T47D (cell line): ENCODE data around the gene PARP3.
A peak's percentile ranks its signal among the peaks of the same experiment; 100 is the strongest.

Source experiments
- DNase-seq, 2 experiments: peaks; one replicate each; pipeline versions ENCODE4 v3.0.0 to v3.0.0-alpha.2; 2011 to 2012; ENCODE audit warnings: low read depth in 1 of 2, low spot score in 1 of 2
- JUND ChIP-seq: IDR thresholded peaks from 2 replicates; pipeline ENCODE4 v1.6.1; 2012; ENCODE audit warnings: low read depth
- in situ Hi-C: cut with HindIII; loops from 2 replicates; pipeline ENCODE4 v1.10.0; 2016; ENCODE audit warnings: low sequenced_read_pairs, low pct_unique_long_range_greater_than_20kb

PARP3 gene

DNA sequence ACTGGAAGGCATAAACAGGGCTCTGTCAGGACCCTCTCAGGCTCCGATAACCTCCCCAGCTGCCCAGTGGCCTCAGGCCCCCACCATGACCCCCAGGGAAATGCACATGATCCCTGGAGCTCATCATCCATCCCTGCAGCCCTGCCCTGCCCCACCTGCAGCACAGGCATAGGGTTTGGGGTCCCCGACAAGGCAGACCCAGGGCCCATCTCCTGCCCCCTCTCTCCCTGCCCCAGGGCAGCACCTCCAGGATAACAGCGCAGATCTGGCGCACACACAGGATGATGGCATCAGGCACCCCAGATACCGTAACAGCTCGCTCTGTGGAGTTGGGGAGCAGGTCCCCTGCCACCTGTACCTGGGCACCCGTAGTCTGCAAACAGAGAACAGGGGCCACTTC lies 17.5 kb downstream of the PARP3 start:
- DNase-seq, result no peak
- in situ Hi-C loops, result no loop called here
- TF ChIP-seq JUND, result no peak

DNA sequence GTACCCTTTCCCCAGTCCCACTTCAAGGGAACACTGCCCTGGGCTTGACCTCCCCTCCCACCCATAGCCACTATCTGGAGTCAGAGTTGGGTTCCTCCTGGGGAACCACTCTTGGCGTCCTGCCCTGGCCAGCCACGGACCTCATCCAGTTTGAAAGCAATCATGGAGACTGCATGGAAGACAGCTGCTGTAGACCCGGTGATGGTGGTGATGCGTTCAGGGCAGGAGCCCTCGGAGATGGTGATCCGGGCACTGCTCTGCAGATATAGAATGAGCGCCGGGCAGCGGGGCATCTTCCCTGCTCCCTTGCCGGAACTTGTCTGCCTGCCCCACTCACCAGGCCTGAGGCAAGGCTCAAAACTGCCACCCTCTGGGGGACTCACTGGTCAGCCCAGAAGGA lies 18.2 kb downstream of the PARP3 start:
- no peak for DNase-seq
- in situ Hi-C loops, result no loop called here
- no peak for TF ChIP-seq JUND

DNA sequence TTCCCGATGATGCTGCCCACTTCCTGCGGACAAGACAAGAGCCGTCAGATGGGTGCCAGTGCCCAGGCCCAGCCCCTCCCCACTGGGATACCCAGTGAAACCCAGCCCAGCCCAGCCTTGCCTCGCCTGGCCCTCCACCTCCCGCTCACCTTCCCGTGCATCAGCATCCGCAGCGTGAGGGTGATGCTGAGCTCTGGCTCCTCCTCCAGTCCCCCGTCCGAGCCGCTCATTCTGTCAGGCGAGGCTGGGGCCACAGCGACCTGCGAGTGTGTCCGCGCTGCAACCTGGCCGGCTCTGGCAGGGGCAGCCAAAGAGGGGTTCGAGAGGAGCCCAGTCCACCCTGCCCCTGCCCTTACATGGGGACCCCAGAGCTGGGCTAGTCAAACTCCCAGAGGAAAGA lies 18.8 kb downstream of the PARP3 start:
- in situ Hi-C loops, result no loop called here
- TF ChIP-seq JUND, result no peak
- DNase-seq, result no peak

DNA sequence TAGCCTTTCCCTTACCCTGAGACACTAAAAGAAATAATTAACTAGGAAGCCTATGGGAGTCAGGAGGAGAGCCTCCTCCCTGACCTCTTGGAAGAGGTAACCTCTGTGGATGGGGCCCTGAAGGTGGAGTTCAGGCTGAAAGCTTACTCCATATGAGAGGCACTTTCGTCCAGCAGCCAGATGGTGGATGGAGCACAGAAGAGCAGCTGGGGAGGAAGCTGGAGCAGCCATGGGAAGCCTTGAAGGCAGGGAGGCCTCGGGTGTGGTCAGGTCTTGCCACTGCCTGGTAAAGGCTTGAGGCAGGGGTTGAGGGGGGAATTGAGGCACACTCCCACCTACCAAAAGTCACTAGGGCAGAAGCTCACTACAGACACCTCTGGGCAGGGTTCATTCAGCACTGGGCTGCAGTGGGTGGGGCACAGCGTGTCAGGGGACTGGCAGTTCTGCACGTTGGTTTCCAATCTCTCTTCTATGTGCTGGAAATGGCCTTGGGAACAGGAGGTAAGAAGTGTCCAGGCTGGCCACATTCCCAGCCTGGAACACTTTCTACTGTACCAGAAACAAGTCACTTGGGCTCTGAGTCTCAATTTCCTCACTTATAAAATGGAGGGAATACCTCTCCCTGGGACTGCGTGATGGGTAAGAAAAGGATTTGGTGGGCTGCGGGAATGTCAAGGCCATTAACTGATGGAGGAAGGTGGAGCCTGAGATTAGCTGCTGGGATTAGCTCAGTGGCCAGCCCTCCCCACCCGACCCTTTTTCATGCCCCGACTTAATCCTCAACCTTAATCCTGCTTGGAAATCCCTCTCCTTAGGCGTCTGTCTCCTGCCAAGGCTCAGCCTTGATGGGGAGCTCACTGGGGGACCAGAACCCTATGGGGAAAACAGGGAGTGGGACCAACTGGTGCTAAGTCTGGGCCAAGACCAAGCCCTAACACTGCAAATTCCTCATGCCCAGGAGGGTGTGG lies 19.7 kb downstream of the PARP3 start:
- no peak for TF ChIP-seq JUND
- in situ Hi-C loops, result no loop called here
- DNase-seq, result no peak

DNA sequence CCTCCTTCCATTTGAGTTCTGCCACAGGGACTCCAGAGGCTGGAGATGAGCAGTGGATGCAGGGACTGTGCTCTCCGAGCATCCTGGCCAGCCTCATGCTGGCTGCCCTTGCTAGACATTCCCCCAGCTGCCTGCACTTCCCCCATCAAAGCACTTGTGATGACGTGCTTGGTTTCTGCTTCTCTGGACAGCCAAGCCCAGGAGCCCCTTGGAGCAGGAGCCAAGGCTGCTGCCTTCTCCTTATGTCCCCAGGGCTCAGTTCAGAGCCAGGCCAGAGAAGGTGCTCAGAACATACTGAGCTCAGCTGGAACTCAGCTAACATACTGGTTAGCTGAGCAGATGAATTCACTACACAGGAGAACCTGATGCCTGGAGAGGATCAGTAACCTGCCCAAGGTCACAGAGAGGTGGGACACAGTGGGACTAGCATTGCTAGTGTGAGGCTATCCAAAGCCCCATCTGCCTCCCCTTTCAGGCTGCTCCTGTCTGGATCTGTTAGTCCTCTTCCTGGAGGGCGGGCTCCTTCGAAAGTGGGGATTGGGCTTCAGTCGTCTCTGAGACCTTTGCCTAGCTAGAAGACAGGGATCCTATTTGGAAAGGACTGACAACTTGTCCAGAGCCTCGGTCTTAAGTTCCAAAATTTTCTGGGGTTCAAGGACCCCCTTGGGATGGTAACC lies 20.8 kb downstream of the PARP3 start:
- in situ Hi-C loops, result no loop called here
- no peak for DNase-seq
- TF ChIP-seq JUND, result no peak

DNA sequence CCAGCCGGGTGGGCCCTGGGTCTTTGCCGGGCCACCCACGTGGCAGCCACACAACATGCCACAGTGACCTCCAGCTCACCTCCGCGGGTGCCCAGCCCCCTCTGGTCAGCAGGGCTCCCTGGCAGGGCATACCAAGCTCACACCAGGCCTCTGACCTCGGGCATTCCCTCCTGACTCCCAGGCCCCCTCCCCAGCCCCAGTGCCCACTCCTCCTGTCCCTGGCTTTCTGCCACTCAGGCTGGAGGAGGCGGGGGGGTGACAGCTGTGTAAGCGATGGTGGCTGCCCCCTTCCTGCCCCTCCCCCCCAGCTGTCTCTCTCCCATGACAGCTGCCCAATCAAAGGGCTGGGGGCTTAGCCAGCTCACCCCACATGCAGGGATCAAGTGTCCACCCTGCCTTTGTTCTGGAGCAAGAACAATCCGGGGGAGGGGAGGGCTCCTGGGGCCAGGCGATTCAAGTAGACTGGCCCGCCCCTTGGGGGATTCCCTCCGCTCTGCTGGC lies 21.8 kb downstream of the PARP3 start:
- DNase-seq, result no peak
- in situ Hi-C loops, result no loop called here
- no peak for TF ChIP-seq JUND

DNA sequence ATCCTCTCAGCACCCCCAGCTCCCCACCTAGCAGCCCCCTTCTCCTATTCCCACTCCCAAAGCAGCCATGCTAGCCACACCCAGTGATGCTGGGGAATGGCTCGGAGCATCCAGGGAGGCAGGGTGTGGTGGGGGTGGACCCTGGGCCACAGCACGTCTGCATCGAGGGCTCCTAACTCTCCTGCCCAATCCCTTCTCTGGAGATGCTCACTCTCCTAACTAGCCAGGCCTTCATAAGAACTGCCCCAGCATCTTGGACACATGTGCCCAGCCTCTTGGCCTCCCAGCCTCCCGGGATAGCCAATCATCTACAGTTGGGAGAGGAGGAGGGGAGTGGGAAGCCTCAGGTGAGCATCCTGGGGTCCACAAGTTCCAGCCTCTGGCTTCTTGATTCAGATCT lies 22.4 kb downstream of the PARP3 start:
- no peak for TF ChIP-seq JUND
- in situ Hi-C loops, result no loop called here
- no peak for DNase-seq

DNA sequence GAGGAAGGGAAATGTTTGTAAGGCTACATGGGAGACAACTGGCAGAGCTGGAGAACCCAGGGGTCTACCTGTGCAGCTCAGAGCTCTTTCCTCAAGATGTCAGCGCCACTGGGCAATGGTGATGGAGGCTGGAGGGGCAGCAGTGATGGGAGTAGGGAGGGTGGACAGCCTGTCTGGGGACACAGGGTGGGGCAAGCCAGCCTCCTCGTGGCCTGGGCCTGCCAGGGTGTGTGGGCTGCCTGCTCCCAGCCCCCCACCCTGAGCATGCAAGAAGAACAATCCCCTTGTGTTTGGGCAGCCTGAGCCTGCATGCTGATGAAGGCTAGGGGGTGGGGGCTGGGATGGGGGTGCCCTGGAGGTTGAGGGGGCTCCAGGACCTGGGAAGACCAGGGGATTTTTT lies 23.9 kb downstream of the PARP3 start:
- DNase-seq, result no peak
- in situ Hi-C loops, result no loop called here
- TF ChIP-seq JUND, result no peak

DNA sequence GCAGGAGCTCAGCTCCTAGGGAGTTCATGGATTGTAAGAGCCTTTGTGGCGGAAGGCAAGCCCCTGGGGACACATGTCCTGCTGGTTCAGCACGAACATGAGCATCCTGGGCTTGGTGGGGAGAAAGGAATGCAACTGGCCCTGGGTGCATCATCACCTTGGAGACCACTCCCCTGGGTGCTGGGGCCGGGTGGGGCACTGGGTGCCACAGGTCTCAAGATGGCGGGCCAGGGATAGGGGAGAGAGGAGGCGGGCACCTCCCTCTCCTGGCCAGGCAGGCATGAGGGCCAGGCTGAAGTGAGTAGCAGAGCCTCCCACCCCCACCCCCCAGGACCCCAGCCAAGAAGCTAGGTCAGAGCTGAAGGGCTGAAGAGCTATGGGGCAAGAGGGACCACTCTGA lies 24.3 kb downstream of the PARP3 start:
- in situ Hi-C loops, result no loop called here
- TF ChIP-seq JUND, result no peak
- DNase-seq, result no peak

DNA sequence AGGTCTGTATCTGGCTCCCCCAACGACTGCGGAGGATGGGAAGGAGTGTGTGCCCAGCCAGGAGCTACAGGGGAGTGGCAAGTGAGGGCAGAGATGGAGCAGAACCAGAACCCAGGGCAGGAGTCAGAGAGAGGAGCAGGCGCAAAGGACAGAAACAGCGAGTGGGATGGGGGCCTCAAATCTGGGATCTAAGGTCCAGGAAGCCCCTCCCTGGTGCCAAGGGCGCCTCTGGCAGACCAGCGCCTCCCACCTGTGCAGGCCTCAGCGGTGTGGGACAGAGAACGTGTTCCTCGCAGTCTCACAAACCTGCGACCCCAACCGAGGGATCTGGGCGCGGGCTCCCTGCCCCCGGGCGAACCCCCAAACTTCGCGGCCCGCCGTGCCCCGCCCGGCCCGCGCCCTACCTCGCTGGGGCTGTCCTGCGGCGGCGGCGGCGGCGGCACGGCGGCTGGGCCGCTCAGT lies 24.8 kb downstream of the PARP3 start:
- in situ Hi-C loops, result no loop called here
- TF ChIP-seq JUND, result no peak
- no peak for DNase-seq

DNA sequence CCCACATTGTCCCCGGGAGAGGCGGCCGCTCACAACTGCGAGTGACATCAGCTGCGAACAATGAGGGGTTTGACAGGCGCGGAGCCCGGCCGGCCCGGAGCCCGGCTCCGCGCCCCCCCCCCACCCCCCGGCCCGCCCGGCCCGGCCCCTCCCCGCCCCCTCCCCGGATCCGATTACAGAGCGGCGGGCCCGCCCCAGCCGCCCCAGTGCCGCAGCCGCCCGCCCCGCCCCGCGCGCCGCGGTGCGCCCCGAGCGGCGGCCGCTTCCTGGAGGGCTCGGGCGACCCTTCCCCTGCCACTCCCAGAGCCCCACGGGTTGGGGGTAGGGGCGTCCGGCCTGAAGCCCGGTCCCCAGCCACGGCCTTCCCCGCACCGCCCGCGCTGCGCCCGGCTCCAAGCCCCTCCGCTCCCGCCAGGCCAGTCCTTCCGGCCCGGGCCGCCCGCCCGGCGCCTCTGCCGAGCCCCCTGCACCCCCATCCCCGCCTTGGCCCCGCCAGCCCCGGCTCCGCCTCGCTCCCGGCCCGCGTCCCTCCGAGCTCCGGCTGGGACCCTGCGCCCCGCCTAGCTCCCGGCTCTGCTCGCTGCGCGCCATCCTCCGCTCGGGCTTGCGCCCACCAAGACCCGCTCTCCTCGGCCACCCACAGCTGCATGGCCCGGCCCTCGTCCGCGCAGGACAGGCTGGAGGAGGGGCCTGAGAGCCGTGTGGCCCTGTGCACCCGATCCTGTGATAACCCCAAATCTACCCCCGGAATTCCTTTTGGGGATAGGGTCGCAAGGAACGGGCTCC lies 25.4 kb downstream of the PARP3 start, which contains the start of gene PCBP4:
Gene PCBP4 (minus strand): TSS at position 71 of the 786 bp plus-strand sequence. CDS start 6,214 bp downstream, outside the sequence.
- peak; percentile 47 to 76 for DNase-seq
- TF ChIP-seq JUND, result no peak
- in situ Hi-C loops, result no loop called here

DNA sequence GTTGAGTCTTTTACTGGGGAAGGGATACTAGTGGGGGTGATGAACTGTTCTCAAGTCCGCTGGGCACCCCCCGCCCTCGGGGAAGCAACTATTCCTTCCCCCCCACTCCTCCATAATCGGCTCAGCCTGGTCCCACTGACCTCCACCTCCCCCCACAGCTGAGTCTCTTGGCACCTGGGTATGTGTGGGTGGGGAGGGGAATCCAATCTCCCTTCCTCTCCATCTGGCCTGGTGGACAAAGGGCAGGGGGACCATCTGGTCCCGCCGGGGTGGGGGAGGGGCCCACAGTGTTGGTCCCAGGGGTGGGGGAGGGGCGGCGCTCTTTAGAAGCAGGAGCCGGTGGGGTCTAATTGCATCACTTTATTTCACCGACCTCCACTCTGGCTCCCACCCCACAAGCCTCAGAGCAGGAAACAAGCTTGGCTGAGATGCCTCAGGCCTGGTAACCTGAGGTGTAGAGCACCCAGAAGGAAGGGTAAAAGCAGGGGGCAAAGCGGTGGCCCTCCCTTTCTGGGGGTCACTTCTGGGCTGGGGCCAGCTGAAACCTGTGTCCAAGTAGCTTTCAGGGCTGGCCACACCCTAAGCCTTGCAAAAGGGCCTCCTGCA lies 26.1 kb downstream of the PARP3 start:
- DNase-seq, result no peak
- TF ChIP-seq JUND, result no peak
- in situ Hi-C loops, result no loop called here
